Naive thymus-derived CD8-positive, alpha-beta T cell (primary cell): ENCODE data around the gene SH2D3A. TPM values are rescaled to one million over a fixed set of nuclear protein-coding genes. Genes with fewer than 3 reads are reported as not detected.
"Not testable (repeated sequence)": the region's sequence is repeated elsewhere in the genome, so short reads cannot be mapped to it uniquely, and the experiment has no call there.

Experiments
- ATAC-seq, 2 donors: fragments of 150-1000 bp; cut with Tn5 transposase in 1 of 2; sonication (Bioruptor Pico), chemical (Tn5 transposase) in 1 of 2; 1 replicate in 1 of 2; 2 replicates in 1 of 2; pipeline ENCODE4 v1.10.0; 2021; ENCODE audit warnings: mild to moderate bottlenecking in 2 of 2, moderate library complexity in 2 of 2
- POLR2A ChIA-PET: fragments of 350-600 bp; sonication (Branson Sonifier 250); formaldehyde crosslinking; loops from one replicate; lab custom pipeline; 2021; ENCODE audit warnings: antibody characterized with exemption; lab: Charles Lee
- DNase-seq, 10 donors: peaks; one replicate each; pipeline versions ENCODE4 v3.0.0 to v3.0.0-alpha.2; 2020 to 2022
- H3K27ac Mint-ChIP-seq, 10 donors: one replicate each; pipeline ENCODE4 v1.8.0; 2020 to 2022; ENCODE audit warnings: mild to moderate bottlenecking in 10 of 10, mixed read lengths in 10 of 10, moderate library complexity in 4 of 10, inconsistent platforms in 1 of 10
- H3K27me3 Mint-ChIP-seq, 5 donors: one replicate each; pipeline ENCODE4 v1.8.0; 2021 to 2022; ENCODE audit warnings: mixed read lengths in 5 of 5
- H3K36me3 Mint-ChIP-seq, 3 donors: one replicate each; pipeline ENCODE4 v1.8.0; 2020 to 2022; ENCODE audit warnings: mixed read lengths in 3 of 3, mild to moderate bottlenecking in 2 of 3, inconsistent platforms in 1 of 3
- H3K4me1 Mint-ChIP-seq, 4 donors: one replicate each; pipeline ENCODE4 v1.8.0; 2021 to 2022; ENCODE audit warnings: mixed read lengths in 4 of 4
- H3K4me3 Mint-ChIP-seq, 10 donors: one replicate each; pipeline ENCODE4 v1.8.0; 2020 to 2022; ENCODE audit warnings: mild to moderate bottlenecking in 10 of 10, mixed read lengths in 10 of 10, moderate library complexity in 6 of 10, inconsistent platforms in 1 of 10
- H3K9me3 Mint-ChIP-seq, 9 donors: one replicate each; pipeline ENCODE4 v1.8.0; 2020 to 2022; ENCODE audit warnings: mixed read lengths in 9 of 9, mild to moderate bottlenecking in 3 of 9, inconsistent platforms in 1 of 9, moderate library complexity in 1 of 9
- polyA plus RNA-seq, 3 donors: library from polyadenylated mRNA; unstranded; fragments of 300-500 nt; fragmentation: Illumina TruSeq; gene quantifications; one replicate each; pipeline ENCODE4 v1.2.3, GENCODE V29; 2021
- total RNA-seq, 8 experiments: library from RNA in 2 of 8; stranded (reverse) in 2 of 8; gene quantifications; one replicate each; pipeline ENCODE4 v1.2.3 and lab custom pipeline; 2021 to 2026

Gene SH2D3A
- total and polyA plus RNA-seq, 5 experiments from 2014 or later: 23.0 to 47.3 (median 45.8) TPM

DNA sequence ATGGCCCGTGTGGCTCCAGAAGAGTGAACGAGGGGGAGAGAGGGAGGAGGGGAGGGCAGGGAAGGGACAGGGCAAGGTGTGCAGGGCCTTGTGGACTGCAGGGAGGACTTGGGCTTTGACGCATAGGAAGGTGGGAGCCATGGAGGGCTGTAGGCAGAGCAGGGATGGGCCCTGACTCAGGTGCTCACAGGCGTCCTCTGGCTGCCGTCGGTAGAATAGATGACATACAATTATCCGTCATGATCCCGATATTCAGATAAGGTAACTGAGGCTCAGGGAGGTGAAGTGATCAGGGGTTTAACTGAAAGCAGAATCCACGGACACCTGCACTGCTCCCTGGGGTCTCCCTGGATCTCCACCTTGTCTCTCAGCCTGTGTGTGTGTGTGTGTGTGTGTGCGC lies 50.2 kb downstream of the SH2D3A start:
- H3K27ac Mint-ChIP-seq: peak overlapping the region in 3 of 10 donors; percentile 23 to 80 (median 77)

DNA sequence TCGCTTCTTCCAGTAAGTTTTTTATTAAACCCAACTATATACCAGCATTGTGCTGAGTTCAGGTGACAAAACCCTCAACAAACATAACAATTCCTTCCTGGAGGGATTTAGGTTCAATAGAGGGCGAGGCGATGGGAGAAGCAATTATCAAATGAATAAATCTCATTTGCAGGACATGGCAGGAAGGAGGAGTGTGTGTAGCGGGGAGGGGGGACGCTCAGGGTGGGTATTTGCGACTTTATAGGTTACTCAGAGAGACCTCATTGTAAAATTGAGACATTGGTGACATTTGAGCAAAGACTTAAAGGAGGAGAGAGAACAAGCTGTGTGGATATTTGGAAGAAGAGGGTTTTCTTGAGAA lies 50.6 kb downstream of the SH2D3A start:
- POLR2A ChIA-PET: no interaction called here
- H3K36me3 Mint-ChIP-seq: no peaks in the 10 kb centered on the region
- H3K27ac Mint-ChIP-seq: peak overlapping the region in 1 of 10 donors; percentile 23
- H3K27me3 Mint-ChIP-seq: peaks cover 3 to 11% (median 6%) of the 10 kb centered on the region in 5 donors
- ATAC-seq: no peak
- no peak for DNase-seq
- H3K9me3 Mint-ChIP-seq: no peaks in the 10 kb centered on the region
- peak overlapping the region in 1 of 10 donors; percentile 12 for H3K4me3 Mint-ChIP-seq
- peaks cover 7 to 16% (median 10%) of the 10 kb centered on the region in 4 donors for H3K4me1 Mint-ChIP-seq

More for the DNA sequence above, 50.2 kb downstream of the SH2D3A start:
- no peak for ATAC-seq
- POLR2A ChIA-PET: no interaction called here
- no peak for DNase-seq
- Mint-ChIP-seq H3K27me3 (peaks cover 3 to 10% (median 5%) of the 10 kb centered on the region in 5 donors), H3K4me3 (peak overlapping the region in 1 of 10 donors; percentile 15), H3K4me1 (peaks cover 8 to 21% (median 11%) of the 10 kb centered on the region in 4 donors), H3K9me3 (no peaks in the 10 kb centered on the region), H3K36me3 (no peaks in the 10 kb centered on the region)

DNA sequence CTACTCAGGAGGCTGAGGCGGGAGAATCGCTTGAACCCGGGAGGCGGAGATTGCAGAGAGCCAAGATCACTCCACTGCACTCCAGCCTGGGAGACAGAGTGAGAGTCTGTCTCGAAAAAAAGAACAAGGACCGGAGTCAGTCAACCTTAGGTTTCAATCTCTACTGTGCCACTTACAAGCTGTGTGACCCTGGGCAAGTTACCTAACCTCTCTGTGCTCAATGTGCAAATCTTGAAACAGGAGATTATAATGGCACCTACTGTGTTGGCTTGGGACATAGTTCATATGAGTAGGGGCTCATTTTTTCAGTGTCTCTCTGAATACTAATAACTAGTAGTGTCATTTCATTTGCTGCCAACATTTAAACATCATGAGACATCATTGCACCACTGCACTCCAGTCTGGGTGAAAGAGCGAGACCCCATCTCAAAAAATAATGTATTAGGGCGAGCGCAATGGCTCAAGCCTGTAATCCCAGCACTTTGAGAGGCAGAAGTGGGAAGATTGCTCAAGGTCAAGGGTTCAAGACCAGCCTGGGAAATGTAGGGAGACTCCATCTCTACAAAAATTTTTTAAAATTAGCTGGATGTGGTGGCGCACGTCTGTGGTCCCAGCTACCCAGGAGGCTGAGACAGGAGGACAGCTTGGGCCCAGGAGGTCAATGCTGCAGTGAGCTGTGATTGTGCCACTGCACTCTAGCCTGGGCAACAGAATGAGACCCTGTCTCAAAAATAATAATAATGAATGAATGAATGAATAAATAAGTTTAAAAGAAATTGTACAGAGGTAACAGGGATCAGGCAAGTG lies 52.3 kb downstream of the SH2D3A start:
- no peaks in the 10 kb centered on the region for H3K36me3 Mint-ChIP-seq

DNA sequence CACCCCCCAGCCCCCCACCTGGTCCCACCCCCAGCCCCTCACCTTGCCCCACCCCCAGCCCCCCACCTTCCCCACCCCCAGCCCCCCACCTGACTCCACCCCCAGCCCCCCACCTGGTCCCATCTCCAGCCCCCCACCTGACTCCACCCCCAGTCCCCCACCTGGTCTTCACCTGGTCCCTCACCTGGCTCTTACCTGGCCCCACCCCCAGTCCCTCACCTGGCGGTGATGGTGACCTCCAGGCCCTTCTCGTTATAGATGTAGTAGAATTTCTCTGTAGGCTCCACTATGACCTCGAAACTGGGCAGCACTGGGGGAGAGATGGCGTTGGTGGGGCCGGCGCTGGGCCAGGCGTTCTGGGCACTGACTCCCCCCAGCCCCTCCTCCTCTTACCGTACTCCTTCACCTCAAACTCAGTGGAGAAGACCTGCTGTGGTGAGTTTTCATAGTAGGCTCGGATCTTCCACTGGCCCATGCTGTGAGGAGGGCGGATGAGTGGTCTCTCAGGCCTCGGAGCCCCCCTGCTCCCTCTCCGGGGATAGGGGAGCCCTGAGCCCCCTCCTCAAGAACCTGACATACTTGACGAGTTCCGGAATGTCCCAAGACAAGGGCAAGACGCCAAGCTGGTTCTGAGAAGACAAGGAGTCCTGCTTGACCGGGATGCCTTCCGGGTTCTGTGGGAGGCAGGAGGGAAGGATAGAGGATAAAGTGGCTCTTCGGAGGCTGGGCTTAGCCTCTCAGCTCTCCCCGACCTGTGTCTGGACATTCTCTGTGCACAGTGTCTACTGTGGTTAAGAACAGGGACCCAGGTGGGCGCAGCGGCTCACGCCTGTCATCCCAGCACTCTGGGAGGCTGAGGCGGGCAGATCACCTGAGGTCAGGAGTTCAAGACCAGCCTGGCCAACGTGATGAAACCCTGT lies 53.2 kb downstream of the SH2D3A start:
- no peak overlapping the region for H3K4me3 Mint-ChIP-seq
- no peaks in the 10 kb centered on the region for H3K36me3 Mint-ChIP-seq
- ATAC-seq (no peak), DNase-seq (no peak)
- POLR2A ChIA-PET: interaction anchor here (0.6 kb wide), 1 partner anchor 196 kb away, joined by 3 read pairs; no protein-coding TSS in a partner anchor
- H3K9me3 Mint-ChIP-seq: no peaks in the 10 kb centered on the region
- peak overlapping the region in 1 of 10 donors; percentile 48 for H3K27ac Mint-ChIP-seq
- H3K4me1 Mint-ChIP-seq: peaks cover 15 to 25% (median 20%) of the 10 kb centered on the region in 4 donors
- peaks cover 3 to 37% (median 31%) of the 10 kb centered on the region in 5 donors for H3K27me3 Mint-ChIP-seq

More for the DNA sequence above, 52.3 kb downstream of the SH2D3A start:
- POLR2A ChIA-PET: interaction anchor here (0.6 kb wide), 1 partner anchor 196 kb away, joined by 3 read pairs; no protein-coding TSS in a partner anchor
- no peak for DNase-seq
- H3K4me1 Mint-ChIP-seq: peaks cover 18 to 21% (median 18%) of the 10 kb centered on the region in 4 donors
- peaks cover 3 to 28% (median 22%) of the 10 kb centered on the region in 5 donors for H3K27me3 Mint-ChIP-seq
- H3K4me3 Mint-ChIP-seq: no peak overlapping the region
- no peak for ATAC-seq
- no peaks in the 10 kb centered on the region for H3K9me3 Mint-ChIP-seq
- H3K27ac Mint-ChIP-seq: no peak overlapping the region

DNA sequence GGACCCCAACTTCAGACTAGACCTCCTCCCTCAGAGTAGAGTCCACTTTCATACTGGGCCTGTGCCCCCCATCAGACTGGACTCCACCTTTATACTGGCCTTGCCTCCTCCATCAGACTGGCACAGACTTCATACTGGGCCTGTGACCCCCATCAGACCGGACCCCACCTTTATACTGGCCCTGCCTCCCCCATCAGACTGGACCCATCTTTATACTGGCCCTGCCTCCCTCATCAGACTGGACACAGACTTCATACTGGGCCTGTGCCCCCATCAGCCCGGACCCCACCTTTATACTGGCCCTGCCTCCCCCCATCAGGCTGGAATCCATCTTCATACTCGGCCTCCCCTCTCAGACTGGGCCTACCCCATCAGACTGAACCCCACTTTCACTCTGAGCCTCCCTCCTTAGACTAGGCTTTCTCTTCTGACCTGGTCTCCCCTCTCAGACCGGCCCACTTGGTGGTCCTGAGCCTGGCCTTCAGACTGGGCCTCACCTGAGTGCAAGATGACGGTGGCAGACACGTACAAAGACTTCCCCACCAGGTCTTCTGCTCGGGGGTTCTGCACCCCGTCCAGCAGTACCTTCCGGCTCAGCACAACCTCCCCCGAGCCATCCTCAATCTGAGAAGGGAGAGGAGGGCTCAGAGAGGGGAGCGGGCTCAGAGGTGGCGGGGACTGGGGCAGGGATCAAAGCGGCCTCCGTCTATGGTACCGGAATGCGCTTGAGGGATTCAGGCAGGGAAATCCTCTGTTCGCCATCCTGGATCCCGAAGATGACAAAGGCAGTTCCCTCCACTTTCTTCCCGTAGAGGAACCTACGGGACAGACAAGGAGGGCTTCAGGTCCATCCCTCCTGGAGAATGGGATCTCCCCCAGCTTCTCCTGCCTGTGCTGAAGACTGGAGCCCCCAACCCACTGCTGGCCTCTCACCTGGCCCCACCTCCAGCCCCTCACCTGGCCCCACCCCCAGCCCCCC lies 54.3 kb downstream of the SH2D3A start:
- H3K27me3 Mint-ChIP-seq: peaks cover 7 to 47% (median 38%) of the 10 kb centered on the region in 5 donors
- peak overlapping the region in 3 of 10 donors; percentile 38 to 70 (median 44) for H3K27ac Mint-ChIP-seq
- ATAC-seq (no peak), DNase-seq (no peak)
- peaks cover 15 to 25% (median 23%) of the 10 kb centered on the region in 4 donors for H3K4me1 Mint-ChIP-seq
- POLR2A ChIA-PET: no interaction called here
- H3K9me3 Mint-ChIP-seq: no peaks in the 10 kb centered on the region
- H3K36me3 Mint-ChIP-seq: no peaks in the 10 kb centered on the region
- no peak overlapping the region for H3K4me3 Mint-ChIP-seq

DNA sequence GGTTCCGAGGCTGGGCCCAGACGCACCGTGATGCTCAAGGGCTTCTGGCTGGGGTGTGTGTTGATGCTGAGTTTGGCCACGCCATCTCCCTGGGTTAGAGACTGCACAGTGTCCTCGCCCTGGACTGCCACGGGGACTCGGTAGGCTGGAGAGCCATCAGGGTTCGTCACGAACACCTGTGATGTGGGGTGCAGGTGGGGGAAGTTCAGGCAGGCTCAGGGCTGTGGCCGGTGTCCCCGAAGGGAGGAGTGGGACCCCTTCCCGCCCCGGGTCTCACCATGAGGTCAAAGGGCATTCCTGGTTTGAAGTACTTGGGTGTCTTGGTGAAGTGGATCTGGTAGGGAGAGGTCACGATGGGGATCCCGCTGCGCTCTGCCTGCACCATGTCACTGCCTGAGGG lies 55.0 kb downstream of the SH2D3A start:
- POLR2A ChIA-PET: no interaction called here
- H3K4me3 Mint-ChIP-seq: no peak overlapping the region
- ATAC-seq: no peak
- H3K9me3 Mint-ChIP-seq: no peaks in the 10 kb centered on the region
- no peaks in the 10 kb centered on the region for H3K36me3 Mint-ChIP-seq
- H3K27ac Mint-ChIP-seq: peak overlapping the region in 2 of 10 donors; percentile 38 to 70
- H3K27me3 Mint-ChIP-seq: peaks cover 6 to 47% (median 35%) of the 10 kb centered on the region in 5 donors
- peaks cover 15 to 20% (median 17%) of the 10 kb centered on the region in 4 donors for H3K4me1 Mint-ChIP-seq
- no peak for DNase-seq

DNA sequence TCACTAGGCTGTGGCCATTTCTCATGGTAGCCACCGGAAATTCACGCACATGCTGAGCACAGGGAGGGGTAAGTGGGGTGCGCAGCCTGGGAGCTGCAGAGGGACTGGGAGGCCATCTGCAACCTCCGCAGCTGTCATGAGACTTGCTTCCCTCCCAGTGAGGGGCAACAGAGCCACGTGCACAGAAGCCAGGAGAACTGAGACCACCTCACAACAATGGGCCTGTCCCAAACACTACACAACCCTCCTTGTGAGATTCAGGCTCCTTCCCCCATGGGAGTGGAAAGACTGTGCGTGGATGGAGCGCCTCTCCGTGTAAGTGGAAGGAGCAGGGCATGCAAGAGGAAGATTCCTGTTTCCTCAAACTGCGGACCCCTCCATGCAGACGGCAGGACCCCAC lies 55.6 kb downstream of the SH2D3A start:
- ATAC-seq: no peak
- POLR2A ChIA-PET: no interaction called here
- Mint-ChIP-seq H3K4me1 (peaks cover 15 to 17% (median 16%) of the 10 kb centered on the region in 4 donors), H3K9me3 (no peaks in the 10 kb centered on the region), H3K27me3 (peaks cover 6 to 43% (median 34%) of the 10 kb centered on the region in 5 donors), H3K4me3 (no peak overlapping the region), H3K36me3 (no peaks in the 10 kb centered on the region), H3K27ac (no peak overlapping the region)
- DNase-seq: no peak

DNA sequence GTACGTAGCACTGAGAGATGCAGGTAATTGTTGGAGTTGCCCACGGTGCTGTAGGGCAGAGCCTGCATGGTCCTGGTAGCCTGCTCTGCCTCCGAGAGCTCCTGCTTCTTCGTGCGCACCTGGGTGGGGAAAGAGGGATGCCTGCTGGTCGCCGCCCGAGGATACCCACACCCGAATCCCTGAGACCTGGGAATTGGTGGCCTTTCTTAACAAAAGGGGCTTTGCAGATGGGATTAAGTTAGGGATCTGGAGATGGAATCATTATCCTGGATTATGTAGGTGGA lies 56.2 kb downstream of the SH2D3A start:
- Mint-ChIP-seq H3K27ac (peak overlapping the region in 1 of 10 donors; percentile 49), H3K4me3 (peak overlapping the region in 3 of 10 donors; percentile 3 to 66 (median 21)), H3K4me1 (peaks cover 15 to 17% (median 16%) of the 10 kb centered on the region in 4 donors), H3K36me3 (no peaks in the 10 kb centered on the region), H3K9me3 (no peaks in the 10 kb centered on the region), H3K27me3 (peaks cover 6 to 43% (median 34%) of the 10 kb centered on the region in 5 donors)
- DNase-seq (no peak), ATAC-seq (no peak)
- POLR2A ChIA-PET: no interaction called here

DNA sequence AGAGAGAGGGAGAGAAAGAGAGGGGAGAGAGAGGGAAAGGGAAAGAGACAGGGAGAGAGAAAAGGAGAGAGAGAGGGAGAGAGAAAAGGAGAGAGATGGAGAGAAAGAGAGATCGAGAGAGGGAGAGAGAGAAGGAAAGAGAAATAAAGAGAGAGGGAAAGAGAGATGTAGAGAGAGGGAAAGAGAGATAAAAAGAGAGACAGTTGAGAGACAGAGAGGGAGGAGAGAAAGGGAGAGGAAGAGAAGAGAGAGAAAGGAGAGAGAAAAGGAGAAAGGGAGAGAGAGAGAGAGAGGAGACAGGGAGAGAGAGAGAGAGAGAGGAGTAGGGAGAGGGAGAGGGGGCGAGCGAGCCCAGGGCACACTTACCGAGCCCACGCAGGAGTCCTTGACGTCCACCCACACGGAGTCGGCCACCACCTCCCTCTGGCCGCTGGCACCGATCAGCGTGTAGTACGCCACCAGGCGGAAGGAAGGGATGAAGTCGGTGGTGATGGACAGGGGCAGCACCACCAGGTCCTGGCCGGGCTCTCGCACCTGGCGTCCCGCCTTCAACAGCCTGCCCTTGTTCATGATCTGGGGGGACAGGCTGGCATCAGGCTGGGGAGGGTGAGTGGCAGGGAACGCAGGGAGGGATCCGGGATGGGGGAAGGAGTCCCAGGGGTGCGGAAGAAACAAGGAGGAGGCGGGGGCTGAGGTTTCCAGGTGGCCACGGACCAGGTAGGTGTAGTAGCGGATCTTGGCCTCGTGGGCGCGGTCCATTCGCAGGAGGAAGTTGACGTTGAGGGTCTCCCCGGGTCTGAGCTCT lies 56.8 kb downstream of the SH2D3A start:
- DNase-seq (peak in 1 of 10 donors; percentile 12), ATAC-seq (peak; percentile 44 to 45)
- Mint-ChIP-seq H3K9me3 (no peaks in the 10 kb centered on the region), H3K27ac (peak overlapping the region in 2 of 10 donors; percentile 46 to 75), H3K36me3 (no peaks in the 10 kb centered on the region), H3K4me3 (peak overlapping the region in 7 of 10 donors; percentile 19 to 66 (median 36)), H3K27me3 (peaks cover 6 to 43% (median 34%) of the 10 kb centered on the region in 5 donors), H3K4me1 (peaks cover 15 to 17% (median 16%) of the 10 kb centered on the region in 4 donors)
- POLR2A ChIA-PET: no interaction called here

DNA sequence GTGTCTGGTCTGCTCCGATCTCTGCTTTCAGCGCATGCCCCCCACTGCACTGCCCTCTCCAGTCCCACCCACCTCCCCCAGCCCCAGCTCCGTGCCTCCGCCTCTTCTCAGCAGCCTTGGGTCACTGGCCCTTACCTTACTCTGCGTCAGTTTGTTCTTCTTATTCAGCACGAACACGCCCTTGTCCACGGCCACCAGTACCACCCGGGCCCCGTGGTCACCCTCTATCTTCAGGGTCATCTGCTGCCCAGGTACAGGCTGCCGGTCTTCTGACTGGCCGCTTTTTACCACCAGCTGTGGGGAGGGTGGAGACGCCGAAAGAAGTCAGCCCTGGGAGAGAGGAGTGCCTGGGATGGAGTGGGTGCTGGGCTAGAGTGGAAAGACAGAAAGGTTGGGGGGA lies 57.7 kb downstream of the SH2D3A start:
- Mint-ChIP-seq H3K27ac (no peak overlapping the region), H3K4me1 (peaks cover 15 to 17% (median 16%) of the 10 kb centered on the region in 4 donors), H3K9me3 (no peaks in the 10 kb centered on the region), H3K36me3 (no peaks in the 10 kb centered on the region), H3K27me3 (peaks cover 6 to 43% (median 34%) of the 10 kb centered on the region in 5 donors), H3K4me3 (peak overlapping the region in 2 of 10 donors; percentile 6 to 52)
- POLR2A ChIA-PET: interaction anchor here (1.0 kb wide), 1 partner anchor 154 kb away, joined by 3 read pairs; no protein-coding TSS in a partner anchor
- DNase-seq (no peak), ATAC-seq (no peak)

DNA sequence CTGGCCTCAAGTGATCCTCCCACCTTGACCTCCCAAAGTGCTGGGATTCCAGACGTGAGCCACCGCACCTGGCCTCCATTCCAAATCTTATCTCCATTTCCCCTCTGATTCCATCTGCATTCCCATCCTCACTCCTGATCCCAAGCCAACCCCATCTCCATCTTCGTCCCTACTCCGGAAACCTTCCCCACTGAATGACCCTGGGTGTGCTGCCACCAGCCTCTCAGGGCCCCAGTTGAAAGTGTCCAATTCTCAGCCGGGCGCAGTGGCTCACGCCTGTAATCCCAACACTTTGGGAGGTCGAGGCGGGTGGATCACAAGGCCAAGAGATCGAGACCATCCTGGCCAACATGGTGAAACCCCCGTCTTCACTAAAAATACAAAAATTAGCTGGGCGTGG lies 58.3 kb downstream of the SH2D3A start:
- not testable (repeated sequence) for H3K9me3 Mint-ChIP-seq, H3K36me3 Mint-ChIP-seq, H3K4me3 Mint-ChIP-seq, DNase-seq, ATAC-seq, H3K27ac Mint-ChIP-seq
- H3K27me3 Mint-ChIP-seq: peaks cover 6 to 43% (median 34%) of the 10 kb centered on the region in 5 donors
- peaks cover 15 to 17% (median 16%) of the 10 kb centered on the region in 4 donors for H3K4me1 Mint-ChIP-seq
- POLR2A ChIA-PET: interaction anchor here (1.0 kb wide), 1 partner anchor 154 kb away, joined by 3 read pairs; no protein-coding TSS in a partner anchor
